H1 (cell line): Measurements from ENCODE around the gene AUH.

Experiments used
- GTF2F1 ChIP-seq: IDR thresholded peaks from 2 replicates; pipeline ENCODE4 v1.6.1; 2012; ENCODE audit warnings: low read depth, low read length, improper control_type of control experiment, borderline replicate concordance
- POLR2AphosphoS5 ChIP-seq: IDR thresholded peaks from 2 replicates; pipeline ENCODE4 v1.6.1; 2011; ENCODE audit warnings: low read depth, low read length
- TBP ChIP-seq: IDR thresholded peaks from 2 replicates; pipeline ENCODE4 v1.6.1; 2011; ENCODE audit warnings: low read depth, low read length, improper control_type of control experiment
- TF ChIP-seq, protein P1 (sequence below), 3 experiments: IDR thresholded peaks; 1 replicate in 2 of 3; 2 replicates in 1 of 3; pipeline versions ENCODE4 v1.5.1 to v1.6.1; 2011; ENCODE audit warnings: low read length in 3 of 3, mild to moderate bottlenecking in 3 of 3, inconsistent platforms in 2 of 3, low read depth in 1 of 3, moderate library complexity in 1 of 3; ENCODE audit not compliant: insufficient read depth in 1 of 3; ENCODE audit errors: control extremely low read depth in 1 of 3

DNA sequence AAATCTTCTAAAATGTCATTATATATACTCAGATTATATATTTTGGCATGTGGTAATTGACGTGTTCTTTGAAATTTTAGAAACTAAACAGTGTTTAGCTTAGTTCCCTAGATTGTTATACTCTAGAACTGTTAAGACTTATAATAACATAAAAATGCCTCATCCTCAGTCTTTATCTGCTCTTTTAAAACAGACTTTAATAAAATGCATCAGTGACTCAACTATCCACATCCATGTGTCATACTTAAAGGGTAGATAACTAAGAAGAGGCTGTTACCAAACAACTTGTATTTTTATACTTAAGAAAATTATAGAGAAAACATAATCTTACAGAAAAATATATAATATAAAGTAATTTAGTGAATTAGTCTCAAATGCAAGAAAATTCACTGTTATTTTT, 46.8 kb upstream of the AUH start:
- TF ChIP-seq POLR2AphosphoS5 (no peak), TBP (no peak), GTF2F1 (no peak)
- TF ChIP-seq, protein P1, sequence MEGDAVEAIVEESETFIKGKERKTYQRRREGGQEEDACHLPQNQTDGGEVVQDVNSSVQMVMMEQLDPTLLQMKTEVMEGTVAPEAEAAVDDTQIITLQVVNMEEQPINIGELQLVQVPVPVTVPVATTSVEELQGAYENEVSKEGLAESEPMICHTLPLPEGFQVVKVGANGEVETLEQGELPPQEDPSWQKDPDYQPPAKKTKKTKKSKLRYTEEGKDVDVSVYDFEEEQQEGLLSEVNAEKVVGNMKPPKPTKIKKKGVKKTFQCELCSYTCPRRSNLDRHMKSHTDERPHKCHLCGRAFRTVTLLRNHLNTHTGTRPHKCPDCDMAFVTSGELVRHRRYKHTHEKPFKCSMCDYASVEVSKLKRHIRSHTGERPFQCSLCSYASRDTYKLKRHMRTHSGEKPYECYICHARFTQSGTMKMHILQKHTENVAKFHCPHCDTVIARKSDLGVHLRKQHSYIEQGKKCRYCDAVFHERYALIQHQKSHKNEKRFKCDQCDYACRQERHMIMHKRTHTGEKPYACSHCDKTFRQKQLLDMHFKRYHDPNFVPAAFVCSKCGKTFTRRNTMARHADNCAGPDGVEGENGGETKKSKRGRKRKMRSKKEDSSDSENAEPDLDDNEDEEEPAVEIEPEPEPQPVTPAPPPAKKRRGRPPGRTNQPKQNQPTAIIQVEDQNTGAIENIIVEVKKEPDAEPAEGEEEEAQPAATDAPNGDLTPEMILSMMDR (IDR thresholded peaks at IDR 0.05; ENCODE audit: control extremely low read depth in 1 of 3, insufficient read depth in 1 of 3, low read depth in 1 of 3, low read length in 3 of 3): no peak
